Measurements from ENCODE around the gene TRAK1.

TRAK1 gene

GRCh38 chr3:42230860-42231259, 139.7 kb downstream of the TRAK1 start:
- H3K4me3 ChIP-seq (ENCODE audit: low read depth, low read length) = no peak overlapping the region
- TF ChIP-seq CTCF (IDR thresholded peaks at IDR 0.05; ENCODE audit: low read depth, low read length) = no peak

DNA sequence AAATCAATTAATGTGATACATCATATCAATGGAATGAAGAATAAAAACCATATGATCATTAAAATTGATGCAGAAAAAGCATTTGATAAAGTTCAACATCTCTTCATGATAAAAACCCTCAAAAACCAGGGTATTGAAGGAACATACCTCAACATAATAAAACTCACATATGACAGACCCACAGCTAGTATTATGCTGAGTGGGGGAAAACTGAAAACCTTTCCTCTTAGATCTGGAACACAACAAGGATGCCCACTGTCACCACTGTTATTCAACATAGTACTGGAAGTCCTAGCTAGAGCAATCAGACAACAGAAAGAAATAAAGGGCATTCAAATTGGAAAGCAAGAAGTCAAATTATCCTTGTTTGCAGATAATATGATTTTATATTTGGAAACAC, 144.4 kb downstream of the TRAK1 start:
- H3K4me3 ChIP-seq (ENCODE audit: low read depth, low read length) = no peak overlapping the region
- TF ChIP-seq CTCF (IDR thresholded peaks at IDR 0.05; ENCODE audit: low read depth, low read length) = no peak

- no peak for TF ChIP-seq CTCF (IDR thresholded peaks at IDR 0.05; ENCODE audit: low read depth, low read length)
- no peak overlapping the region for H3K4me3 ChIP-seq (ENCODE audit: low read depth, low read length)
These were observed 145.5 kb downstream of the TRAK1 start for GRCh38 chr3:42236611-42237010.

- no peak for TF ChIP-seq CTCF (IDR thresholded peaks at IDR 0.05; ENCODE audit: low read depth, low read length)
- no peak overlapping the region for H3K4me3 ChIP-seq (ENCODE audit: low read depth, low read length)
These were observed 154.9 kb downstream of the TRAK1 start for GRCh38 chr3:42246091-42246490.

- H3K4me3 ChIP-seq (ENCODE audit: low read depth, low read length) = no peak overlapping the region
- peak; percentile 55 for TF ChIP-seq CTCF (IDR thresholded peaks at IDR 0.05; ENCODE audit: low read depth, low read length)
These were observed 156.4 kb downstream of the TRAK1 start for GRCh38 chr3:42247576-42248027.

GRCh38 chr3:42250761-42251160, 159.6 kb downstream of the TRAK1 start:
- no peak overlapping the region for H3K4me3 ChIP-seq (ENCODE audit: low read depth, low read length)
- no peak for TF ChIP-seq CTCF (IDR thresholded peaks at IDR 0.05; ENCODE audit: low read depth, low read length)

DNA sequence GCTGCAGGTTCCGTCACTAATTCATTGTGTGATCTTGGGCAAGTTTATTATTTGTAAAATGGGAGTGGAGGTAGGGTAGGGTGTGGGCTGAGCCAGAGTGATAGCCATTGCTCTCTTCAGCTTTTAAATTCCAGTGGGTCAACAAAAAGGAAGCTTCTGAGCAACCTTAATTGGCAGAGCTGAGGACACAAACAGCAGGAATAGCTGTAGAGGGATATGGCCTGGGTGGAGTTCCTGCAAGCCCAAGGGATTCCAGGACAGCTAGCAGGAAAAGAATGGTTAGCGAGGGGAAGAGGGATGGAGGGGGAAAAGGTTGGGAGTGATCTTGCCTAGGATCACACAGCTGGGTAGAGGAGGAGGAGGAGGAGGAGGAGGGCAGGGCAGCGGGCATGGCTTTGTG, 163.4 kb downstream of the TRAK1 start:
- no peak overlapping the region for H3K4me3 ChIP-seq (ENCODE audit: low read depth, low read length)
- no peak for TF ChIP-seq CTCF (IDR thresholded peaks at IDR 0.05; ENCODE audit: low read depth, low read length)

Data from WI38 (cell line).